Anterior cingulate cortex (tissue), 58 donors: ENCODE results near the gene SP1.
A peak's percentile ranks its signal among the peaks of the same experiment; 100 is the strongest.
"Not testable (repeated sequence)": the region's sequence is repeated elsewhere in the genome, so short reads cannot be mapped to it uniquely, and the experiment has no call there.

ENCODE experiments used
- DNase-seq, 58 donors: peaks; one replicate each; lab custom pipeline; 2025; lab: John Stamatoyannopoulos, UW

SP1 gene

GRCh38 chr12:53402871-53403270 is 22.9 kb downstream of the SP1 start:
- peak in 1 of 58 donors; percentile 4 for DNase-seq

- DNase-seq, result no peak
These were observed 31.0 kb downstream of the SP1 start for GRCh38 chr12:53410951-53411350.

- no peak for DNase-seq
These were observed 33.7 kb downstream of the SP1 start for GRCh38 chr12:53413485-53414204.

GRCh38 chr12:53414756-53415417 is 34.9 kb downstream of the SP1 start:
- no peak for DNase-seq

GRCh38 chr12:53415752-53416389 is 35.9 kb downstream of the SP1 start:
- not testable (repeated sequence) for DNase-seq

- DNase-seq, result not testable (repeated sequence)
These were observed 37.4 kb downstream of the SP1 start for GRCh38 chr12:53417291-53417816.

- DNase-seq, result no peak
These were observed 38.2 kb downstream of the SP1 start for GRCh38 chr12:53418221-53418620.

GRCh38 chr12:53419756-53420155 is 39.8 kb downstream of the SP1 start:
- no peak for DNase-seq

- not testable (repeated sequence) for DNase-seq
These were observed 42.3 kb downstream of the SP1 start for GRCh38 chr12:53422247-53422646.

- no peak for DNase-seq
These were observed 43.6 kb downstream of the SP1 start, which contains the start of gene AMHR2 for GRCh38 chr12:53423597-53423996. TSS of gene AMHR2 (plus strand) at chr12:53423855. CDS start at chr12:53423935, 80 bp downstream.

GRCh38 chr12:53424626-53425514 is 44.9 kb downstream of the SP1 start:
- no peak for DNase-seq

- DNase-seq, result no peak
These were observed 45.7 kb downstream of the SP1 start for GRCh38 chr12:53425515-53426150.

- DNase-seq, result no peak
These were observed 48.1 kb downstream of the SP1 start for GRCh38 chr12:53427905-53428594.

GRCh38 chr12:53428741-53429140 is 48.8 kb downstream of the SP1 start:
- no peak for DNase-seq

GRCh38 chr12:53430116-53430515 is 50.1 kb downstream of the SP1 start:
- no peak for DNase-seq

GRCh38 chr12:53431187-53431586 is 51.2 kb downstream of the SP1 start:
- DNase-seq, result no peak

GRCh38 chr12:53435326-53435725 is 55.4 kb downstream of the SP1 start:
- not testable (repeated sequence) for DNase-seq

- not testable (repeated sequence) for DNase-seq
These were observed 59.6 kb downstream of the SP1 start for GRCh38 chr12:53439582-53439981.
